ENCODE data around the gene DSCAML1.

Gene DSCAML1

DNA sequence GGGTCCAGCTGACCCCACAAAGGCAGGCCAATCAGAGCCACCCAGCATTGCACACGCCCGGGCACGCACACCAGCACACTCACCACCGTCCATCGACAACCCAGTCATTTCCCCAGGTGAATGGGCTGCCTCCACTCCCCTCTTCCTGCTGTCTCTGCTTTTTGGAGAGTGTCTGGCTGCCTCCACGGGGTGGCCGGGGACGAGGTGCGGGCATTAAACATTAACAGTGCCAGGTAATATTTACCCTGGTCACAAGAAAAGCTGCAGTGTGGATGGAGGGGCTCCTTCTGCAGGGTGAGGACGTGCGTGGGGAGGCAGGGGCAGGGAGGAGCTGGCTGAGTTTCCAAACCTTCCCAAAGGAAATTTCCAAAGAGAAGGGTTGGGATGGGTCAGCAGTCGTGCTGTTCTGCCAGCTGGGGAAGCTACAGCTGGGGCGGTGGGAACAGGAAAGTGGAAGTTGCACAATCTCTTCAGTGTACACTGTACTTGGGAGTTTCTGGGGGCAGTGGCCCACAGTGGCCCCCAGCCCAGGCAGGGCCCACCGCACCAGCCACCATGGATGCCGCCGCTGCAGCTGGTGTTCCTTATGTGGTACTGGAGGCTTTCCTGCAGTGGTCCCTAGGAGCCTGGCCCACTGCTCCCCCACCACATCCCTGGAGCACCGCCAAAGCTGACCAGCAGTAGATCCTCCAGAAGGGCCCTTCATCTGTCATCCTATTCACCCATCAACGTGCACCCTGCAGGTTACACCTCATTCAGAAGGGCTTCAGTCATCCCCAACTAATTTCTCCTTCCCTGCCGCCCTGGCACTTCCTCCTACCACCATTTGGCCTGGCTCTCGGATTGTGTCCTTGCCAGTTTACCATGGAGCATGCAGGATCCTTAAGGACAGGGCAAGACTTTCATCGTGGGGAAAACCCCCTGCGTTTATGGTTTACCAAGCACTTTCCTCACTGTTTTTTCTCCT, 27.8 kb upstream of the DSCAML1 start, which contains the start of gene FXYD2:
FXYD2 (minus strand) TSS at position 174 of the 967 bp plus-strand sequence; CDS start at position 108, 66 bp downstream.
- Mint-ChIP-seq H3K4me3 (no peak within 1 kb of the TSS), H3K27ac (peak within 1 kb of the TSS; percentile 53), H3K9me3 (no peaks in the 10 kb centered on the region), H3K36me3 (no peaks in the 10 kb centered on the region), H3K4me1 (peaks cover 68% of the 10 kb centered on the region), H3K27me3 (no peaks in the 10 kb centered on the region)

DNA sequence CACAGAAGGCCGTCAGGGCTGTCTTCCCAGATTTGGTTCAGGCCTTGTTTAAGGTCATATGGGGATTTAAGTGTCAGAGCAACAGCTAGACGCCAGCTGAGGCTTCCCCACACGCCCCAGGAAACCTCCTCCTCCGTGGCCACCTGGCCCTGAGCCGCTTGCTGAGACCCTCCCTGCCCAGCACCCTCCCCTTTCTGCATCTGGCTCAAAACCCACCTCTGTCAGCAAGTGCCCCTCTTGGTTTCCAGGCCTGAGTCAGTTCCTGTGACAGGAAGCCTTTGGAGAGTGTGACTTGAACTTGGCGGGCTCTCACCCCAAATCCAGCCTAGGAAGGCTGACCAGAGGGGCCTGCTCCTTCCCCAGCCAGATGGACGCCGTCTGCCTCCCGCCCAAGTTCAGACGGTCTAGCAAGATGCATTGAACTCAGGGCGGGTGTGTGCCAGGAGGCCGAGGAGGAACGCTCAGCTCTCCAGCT, 27.0 kb upstream of the DSCAML1 start:
- Mint-ChIP-seq H3K36me3 (no peaks in the 10 kb centered on the region), H3K4me3 (no peak overlapping the region), H3K4me1 (peaks cover 65% of the 10 kb centered on the region), H3K27ac (peak overlapping the region; percentile 30), H3K9me3 (no peaks in the 10 kb centered on the region), H3K27me3 (no peaks in the 10 kb centered on the region)

DNA sequence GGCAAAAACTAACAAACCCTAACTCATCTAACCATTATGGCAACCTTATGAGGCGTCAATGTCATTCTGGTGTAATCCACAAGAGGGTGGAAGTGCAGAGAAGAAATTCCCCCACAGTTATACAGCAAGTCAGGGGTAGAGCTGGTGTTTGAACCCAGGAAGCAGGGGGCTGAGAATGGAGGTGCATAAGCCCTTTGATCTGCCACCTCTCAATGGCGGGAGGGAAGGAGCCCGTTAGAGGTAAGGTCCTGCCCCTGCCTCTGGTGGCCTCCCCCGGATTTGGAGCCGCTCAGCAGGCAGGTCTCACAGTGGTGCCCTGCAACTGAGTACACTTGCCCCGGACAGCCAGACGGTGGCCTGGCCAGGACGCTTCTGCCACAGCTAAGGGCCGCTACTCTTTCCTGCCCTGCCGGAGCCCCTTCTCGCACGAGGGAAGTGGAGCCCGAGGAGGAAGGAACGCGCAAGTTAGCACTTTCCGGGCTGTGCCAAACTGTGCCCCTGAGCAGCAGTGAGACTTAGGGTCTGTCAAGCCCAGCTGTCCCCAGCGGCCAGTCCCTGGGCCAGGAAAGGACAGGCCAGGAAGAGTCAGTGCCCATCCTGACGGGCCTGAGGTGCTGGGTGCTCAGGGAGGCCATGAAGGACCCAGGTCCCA, 26.4 kb upstream of the DSCAML1 start:
- Mint-ChIP-seq H3K4me3 (peak overlapping the region; percentile 23), H3K4me1 (peaks cover 63% of the 10 kb centered on the region)

DNA sequence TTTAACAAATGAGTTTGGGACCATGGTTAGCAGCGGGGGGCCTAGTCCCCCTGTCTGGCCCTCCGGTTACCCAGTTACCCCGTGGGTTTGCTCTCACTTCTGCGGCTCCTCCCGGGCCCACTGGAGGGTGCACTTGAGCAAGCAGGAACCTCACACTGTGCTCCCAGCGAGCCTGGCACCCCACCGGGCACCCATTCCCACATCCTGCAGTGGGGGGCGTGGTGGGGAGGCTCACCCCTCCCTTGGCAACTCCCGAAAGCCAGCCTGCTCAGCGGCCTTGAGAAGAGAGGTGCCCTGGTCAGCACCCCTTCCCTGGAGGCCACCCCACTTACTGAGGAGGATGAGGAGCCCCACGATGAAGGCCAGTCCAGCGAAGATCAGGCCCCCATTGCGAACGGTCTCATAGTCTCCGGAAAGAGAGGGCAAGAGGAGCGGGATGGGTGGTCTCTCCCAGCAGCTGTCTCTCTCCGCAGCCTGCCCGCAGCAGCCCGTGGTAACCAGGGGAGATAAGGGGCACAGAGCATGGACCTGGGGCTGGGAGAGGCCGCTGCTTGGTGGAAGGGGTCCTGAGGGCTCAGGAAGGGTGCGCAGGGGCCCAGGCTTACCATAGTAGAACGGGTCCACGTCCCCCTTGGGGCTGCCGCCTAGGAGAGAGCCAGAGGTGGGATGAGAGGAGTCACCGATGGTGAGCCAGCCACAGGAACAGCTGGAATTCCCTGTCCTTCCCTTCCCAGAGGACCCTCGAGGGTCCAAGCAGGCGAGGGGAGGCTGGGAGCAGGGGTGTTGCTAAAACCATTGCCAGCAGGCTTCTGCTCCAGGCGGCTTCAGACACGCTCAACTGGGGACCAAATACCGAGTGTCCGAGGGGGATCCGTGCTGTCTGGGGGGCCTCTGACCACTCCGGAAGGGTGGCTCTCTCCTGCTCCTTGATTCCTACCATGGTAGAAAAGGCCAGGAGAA, 25.3 kb upstream of the DSCAML1 start:
- Mint-ChIP-seq H3K9me3 (no peaks in the 10 kb centered on the region), H3K27me3 (no peaks in the 10 kb centered on the region), H3K27ac (peak overlapping the region; percentile 65), H3K36me3 (no peaks in the 10 kb centered on the region), H3K4me1 (peaks cover 63% of the 10 kb centered on the region), H3K4me3 (no peak overlapping the region)

More for the DNA sequence above, 26.4 kb upstream of the DSCAML1 start:
- peak overlapping the region; percentile 74 for H3K27ac Mint-ChIP-seq
- H3K9me3 Mint-ChIP-seq: no peaks in the 10 kb centered on the region
- H3K36me3 Mint-ChIP-seq: no peaks in the 10 kb centered on the region
- no peaks in the 10 kb centered on the region for H3K27me3 Mint-ChIP-seq

DNA sequence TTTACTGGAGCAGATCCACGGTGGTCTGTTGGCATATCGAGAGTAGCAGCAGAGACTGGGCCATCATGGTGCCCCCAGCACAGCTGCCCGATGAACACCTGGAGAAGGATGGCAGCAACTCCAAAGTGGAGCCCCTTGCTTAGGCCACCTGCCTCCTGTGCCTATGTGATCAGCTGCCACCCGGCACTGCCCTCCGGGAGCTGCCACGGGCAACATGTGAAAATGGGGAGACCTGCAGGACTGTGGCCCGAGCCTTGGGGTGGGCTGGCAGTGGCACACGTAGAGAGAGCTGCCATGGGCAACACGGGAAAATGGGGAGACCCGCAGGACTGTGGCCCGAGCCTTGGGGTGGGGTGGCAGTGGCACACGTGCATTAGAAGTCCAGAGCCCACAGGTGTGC, 24.4 kb upstream of the DSCAML1 start:
- Mint-ChIP-seq H3K9me3 (no peaks in the 10 kb centered on the region), H3K4me1 (peaks cover 59% of the 10 kb centered on the region), H3K27ac (no peak overlapping the region), H3K27me3 (no peaks in the 10 kb centered on the region), H3K36me3 (no peaks in the 10 kb centered on the region), H3K4me3 (no peak overlapping the region)

DNA sequence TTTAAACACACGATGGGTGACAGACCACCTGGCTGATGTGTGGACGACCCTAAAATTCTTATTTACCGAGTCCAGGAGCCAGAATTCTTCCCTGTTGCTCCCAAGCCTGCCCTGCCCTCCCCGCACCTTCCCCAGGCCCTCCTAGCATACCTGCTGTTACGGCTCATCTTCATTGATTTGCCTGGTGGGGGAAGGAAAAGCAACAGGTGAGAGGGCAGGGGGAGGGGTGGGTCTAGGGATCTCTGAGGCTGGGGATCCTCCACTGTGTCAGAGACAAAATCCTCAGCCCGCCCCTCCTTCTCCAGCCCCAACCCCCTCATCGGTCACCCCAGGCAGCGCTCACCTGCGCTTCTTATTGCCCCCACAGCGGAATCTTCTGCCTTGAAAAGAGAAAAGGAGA, 23.5 kb upstream of the DSCAML1 start:
- no peaks in the 10 kb centered on the region for H3K27me3 Mint-ChIP-seq
- no peak overlapping the region for H3K27ac Mint-ChIP-seq
- H3K4me3 Mint-ChIP-seq: no peak overlapping the region
- peaks cover 68% of the 10 kb centered on the region for H3K4me1 Mint-ChIP-seq
- H3K36me3 Mint-ChIP-seq: no peaks in the 10 kb centered on the region
- H3K9me3 Mint-ChIP-seq: no peaks in the 10 kb centered on the region

DNA sequence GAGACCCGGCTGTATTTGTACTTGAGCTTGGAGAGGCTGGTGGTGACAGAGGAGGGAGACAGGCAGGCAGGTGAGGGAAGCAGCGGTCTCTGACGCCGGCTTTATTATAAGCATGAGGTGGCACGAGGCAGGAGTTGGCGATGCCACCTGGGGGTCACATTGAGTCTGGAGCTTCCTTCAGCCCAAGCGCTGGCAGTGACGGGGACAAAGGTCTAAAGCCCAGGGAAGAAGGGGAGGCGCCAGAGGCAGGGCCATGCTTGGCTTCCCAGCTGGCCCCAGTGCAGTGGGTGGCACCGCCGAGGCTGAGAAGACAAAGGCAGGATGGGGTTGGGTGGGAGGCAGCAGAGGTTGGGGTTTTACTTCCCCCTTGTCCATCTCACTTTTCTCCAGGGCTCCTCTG, 23.1 kb upstream of the DSCAML1 start:
- Mint-ChIP-seq H3K4me3 (no peak overlapping the region), H3K4me1 (peaks cover 68% of the 10 kb centered on the region), H3K36me3 (no peaks in the 10 kb centered on the region), H3K27me3 (no peaks in the 10 kb centered on the region), H3K27ac (peak overlapping the region; percentile 65), H3K9me3 (no peaks in the 10 kb centered on the region)

DNA sequence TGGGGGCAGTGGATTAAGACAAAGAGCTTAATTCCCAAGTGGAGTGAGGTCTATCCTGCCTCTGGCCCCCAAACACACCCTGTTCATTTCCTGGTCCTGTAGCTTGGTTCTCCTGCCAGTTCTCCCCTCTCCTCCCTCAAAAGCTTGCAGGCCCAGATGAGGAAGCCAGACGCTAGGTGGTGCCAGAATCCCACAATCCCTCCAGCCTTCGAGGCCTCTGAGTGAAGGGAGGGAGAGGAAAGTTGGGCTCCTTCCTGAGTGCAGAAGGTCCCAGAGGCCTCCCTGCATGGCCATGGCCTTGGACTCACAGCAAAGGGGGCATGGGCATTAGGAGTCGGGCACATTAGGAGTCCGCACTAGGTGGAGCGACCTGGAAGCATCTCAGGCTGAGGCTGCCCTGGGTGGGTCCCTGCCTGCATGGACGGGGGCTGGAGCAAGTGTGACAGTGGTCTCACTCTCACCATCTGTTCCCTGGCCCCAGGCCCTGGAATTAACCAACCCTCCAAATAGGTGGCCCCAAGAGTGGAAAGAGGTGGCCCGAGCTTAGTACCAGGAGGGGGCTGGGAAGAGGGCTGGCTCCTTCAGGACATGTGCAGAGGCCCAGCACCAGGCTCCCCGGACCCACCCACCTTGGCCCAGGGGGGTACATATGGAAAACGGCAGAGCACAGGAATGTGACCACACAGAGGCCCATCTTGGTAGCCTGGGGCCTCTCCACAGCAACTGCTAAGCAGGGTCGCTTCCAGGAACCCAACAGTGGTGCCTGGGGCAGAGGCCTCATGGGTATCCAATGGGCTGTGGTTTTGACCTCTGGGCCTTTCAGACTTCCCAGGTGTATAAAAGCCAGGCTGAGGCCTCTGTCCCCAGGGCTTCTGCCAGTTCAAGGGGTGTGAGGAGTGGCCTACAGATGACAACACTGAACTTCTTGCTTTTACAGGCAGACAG, 22.4 kb upstream of the DSCAML1 start:
- H3K4me1 Mint-ChIP-seq: peaks cover 70% of the 10 kb centered on the region
- no peaks in the 10 kb centered on the region for H3K36me3 Mint-ChIP-seq
- H3K4me3 Mint-ChIP-seq: no peak overlapping the region
- no peaks in the 10 kb centered on the region for H3K27me3 Mint-ChIP-seq
- H3K27ac Mint-ChIP-seq: peak overlapping the region; percentile 95
- no peaks in the 10 kb centered on the region for H3K9me3 Mint-ChIP-seq

DNA sequence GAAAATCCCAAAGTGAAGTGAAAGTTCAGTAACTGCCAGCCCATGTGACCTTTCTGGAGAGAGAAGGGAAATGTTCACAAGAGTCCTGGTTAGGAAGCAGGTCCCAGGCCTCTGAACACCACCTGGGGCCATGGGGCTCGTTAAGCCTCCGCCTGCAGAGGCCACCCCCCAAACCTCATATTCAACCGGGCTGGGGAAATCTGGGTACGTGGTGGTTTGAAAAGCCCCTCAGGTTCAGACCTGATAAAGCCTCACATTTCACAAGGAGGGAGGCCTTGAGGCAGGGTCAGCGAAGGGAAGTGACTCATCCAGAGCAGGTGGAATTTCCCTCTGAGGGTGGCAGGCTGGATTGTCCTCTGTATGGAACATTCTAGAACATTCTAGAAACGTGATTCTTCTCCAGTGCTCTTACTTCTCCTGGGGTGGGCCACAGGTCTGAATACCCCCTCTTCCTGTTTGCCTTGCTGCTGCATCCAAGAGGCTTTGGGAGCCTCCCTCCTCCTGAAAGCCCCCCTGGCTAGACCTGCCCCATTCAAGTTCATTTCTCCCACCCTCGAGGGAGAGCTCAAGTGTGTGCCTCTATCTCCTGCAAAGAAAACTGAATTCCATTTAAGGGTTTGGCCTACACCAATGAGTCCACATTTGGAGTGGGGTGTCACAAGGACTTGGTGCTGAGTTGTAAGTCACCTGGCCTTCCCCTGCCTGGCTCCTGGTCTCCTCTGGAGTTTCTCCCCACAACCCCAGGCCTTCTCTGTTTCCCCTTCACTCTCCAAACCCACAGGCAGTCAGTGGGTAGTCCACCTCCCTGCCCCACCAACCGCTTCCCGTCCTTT, 21.2 kb upstream of the DSCAML1 start:
- H3K4me3 Mint-ChIP-seq: peak overlapping the region; percentile 57

DNA sequence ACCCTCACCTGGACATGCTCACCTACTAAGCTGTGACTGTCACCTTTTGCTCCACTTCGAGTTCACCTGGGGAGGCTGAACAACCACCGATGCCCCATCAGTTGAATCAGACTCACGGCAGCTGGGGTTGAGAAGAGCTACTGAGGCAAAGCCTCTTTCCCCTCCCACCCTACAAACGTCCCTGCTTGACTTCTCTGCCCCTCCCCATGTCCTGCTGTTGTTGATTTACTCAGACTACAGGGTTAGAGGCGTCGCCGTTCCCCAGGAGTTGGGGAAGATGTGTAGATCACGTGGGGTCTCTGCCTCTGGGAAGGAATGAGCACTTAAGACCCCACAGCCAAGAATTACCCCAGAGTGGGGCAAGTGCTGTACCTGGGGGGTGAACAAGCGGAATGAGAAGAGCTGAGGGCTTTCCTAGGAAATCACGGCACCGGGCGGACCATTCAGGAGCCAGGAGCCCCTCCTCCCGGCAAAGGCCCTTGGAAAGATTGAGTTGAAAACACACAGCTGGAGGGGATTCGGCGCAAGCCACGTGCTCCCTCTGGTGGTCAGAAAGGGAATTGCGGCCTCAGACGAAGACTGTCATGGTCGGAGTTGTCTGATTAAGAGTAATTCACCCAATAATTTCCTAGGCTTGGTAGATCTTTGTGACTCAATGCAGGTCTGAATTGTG, 20.5 kb upstream of the DSCAML1 start:
- Mint-ChIP-seq H3K27me3 (no peaks in the 10 kb centered on the region), H3K4me3 (peak overlapping the region; percentile 57), H3K36me3 (no peaks in the 10 kb centered on the region), H3K4me1 (peaks cover 61% of the 10 kb centered on the region), H3K27ac (peak overlapping the region; percentile 95), H3K9me3 (no peaks in the 10 kb centered on the region)

More for the DNA sequence above, 21.2 kb upstream of the DSCAML1 start:
- Mint-ChIP-seq H3K9me3 (no peaks in the 10 kb centered on the region), H3K4me1 (peaks cover 66% of the 10 kb centered on the region), H3K36me3 (no peaks in the 10 kb centered on the region), H3K27ac (peak overlapping the region; percentile 95), H3K27me3 (no peaks in the 10 kb centered on the region)

DNA sequence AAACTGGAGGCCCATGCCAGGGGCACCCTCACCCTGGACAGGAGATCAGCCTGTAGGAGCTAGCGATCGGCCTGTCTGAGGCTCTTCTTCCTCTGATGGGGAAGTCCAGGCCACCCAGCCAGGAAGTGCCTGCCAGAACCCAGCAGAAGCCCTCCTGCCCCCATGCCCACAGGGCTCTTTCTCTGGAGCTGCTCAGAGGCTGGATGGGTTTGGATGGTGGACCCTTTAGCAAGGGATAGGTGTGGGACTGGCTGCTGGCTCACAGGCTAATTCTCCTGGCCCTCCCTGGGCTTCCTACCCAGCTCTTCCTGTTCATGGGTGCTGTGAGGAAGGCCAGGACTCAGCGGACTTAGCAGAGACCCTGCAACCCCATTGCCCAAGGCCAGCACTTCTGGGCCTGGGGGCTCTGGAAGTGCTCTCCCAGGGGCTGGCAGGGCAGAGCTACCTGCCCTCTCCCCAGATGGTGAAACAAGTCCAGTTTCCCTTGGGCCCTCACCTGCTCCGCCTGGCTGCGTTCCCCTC, 19.9 kb upstream of the DSCAML1 start:
- Mint-ChIP-seq H3K9me3 (no peaks in the 10 kb centered on the region), H3K4me1 (peaks cover 56% of the 10 kb centered on the region), H3K27me3 (no peaks in the 10 kb centered on the region), H3K36me3 (no peaks in the 10 kb centered on the region), H3K4me3 (no peak overlapping the region), H3K27ac (peak overlapping the region; percentile 95)

DNA sequence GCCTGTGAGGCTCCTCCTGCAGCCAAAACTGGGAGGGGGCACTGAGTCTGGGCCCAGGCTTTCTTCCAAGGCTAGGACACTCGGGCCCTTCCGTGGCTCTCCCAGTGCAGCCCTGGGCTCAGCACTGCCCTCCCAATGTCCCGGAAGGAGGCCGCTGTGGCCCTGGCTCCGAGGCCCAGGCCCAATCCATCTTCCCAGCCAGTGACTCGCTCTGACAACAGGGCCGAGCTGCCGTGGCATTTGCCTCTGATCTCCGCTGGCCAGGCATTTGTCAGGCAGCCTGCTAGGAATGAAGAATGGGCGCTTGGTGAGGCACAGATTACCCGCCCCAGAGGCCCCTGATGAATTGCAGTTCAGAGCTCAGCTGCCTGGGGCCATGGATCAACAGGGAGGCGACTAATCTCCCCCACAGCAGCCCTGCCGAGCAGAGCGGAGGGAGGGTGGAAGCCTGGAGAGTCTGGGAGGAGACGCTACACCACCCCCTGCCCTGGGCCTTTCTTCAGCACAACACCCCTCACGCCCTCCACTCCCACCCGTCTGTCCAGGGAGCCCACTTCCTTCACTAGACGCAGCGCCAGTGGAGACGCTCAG, 19.2 kb upstream of the DSCAML1 start:
- Mint-ChIP-seq H3K9me3 (no peaks in the 10 kb centered on the region), H3K4me1 (peaks cover 53% of the 10 kb centered on the region), H3K27me3 (no peaks in the 10 kb centered on the region), H3K27ac (peak overlapping the region; percentile 95), H3K36me3 (no peaks in the 10 kb centered on the region), H3K4me3 (peak overlapping the region; percentile 72)

Data from activated naive CD4-positive, alpha-beta T cell treated with anti-CD3 and anti-CD28 coated beads, Interleukin-2, amount 50 U/mL, for 24 hours (primary cell).